Measurements from ENCODE around the gene HLA-DQB1.

HLA-DQB1 gene

DNA sequence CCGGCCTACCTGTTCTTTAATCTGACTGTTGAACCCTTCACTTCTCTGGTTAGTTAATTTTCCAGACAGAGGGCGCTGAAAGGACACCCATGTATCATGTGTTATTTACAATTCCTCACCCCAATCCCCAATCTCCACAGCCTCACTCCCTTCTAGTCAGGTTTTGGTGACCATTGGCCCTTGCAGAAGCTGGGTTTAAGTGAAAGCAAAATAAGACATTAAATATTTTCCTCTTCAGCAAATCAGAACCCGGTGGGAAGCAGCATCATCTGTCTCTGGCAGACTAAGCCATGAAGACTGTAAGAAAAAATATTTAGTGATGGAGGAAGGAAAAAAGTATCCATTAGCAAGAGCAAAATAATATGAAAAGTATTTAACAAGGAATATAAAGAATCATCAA lies 38.6 kb downstream of the HLA-DQB1 start:
- Histone ChIP-seq H3K9ac (ENCODE audit: low read length) (no peak overlapping the region), H4K20me1 (ENCODE audit: insufficient read depth, low read length) (no peaks in the 10 kb centered on the region), H3K4me3 (ENCODE audit: low read length) (no peak overlapping the region), H3K4me1 (ENCODE audit: low read length) (peaks cover 8% of the 10 kb centered on the region), H3K27ac (ENCODE audit: low read length) (no peak overlapping the region), H3K36me3 (replicated peaks; ENCODE audit: insufficient read depth, low read length) (no peaks in the 10 kb centered on the region), H3F3A (ENCODE audit: insufficient read depth, low read length) (peaks cover 10% of the 10 kb centered on the region), H3K79me2 (ENCODE audit: low read length) (no peaks in the 10 kb centered on the region), H3K9me3 (replicated peaks; ENCODE audit: insufficient read depth, low read length) (no peaks in the 10 kb centered on the region), H3K4me2 (ENCODE audit: low read depth, low read length) (no peak overlapping the region), H3K9me2 (replicated peaks; ENCODE audit: insufficient read depth, low read length) (no peaks in the 10 kb centered on the region), H3K27me3 (replicated peaks; ENCODE audit: insufficient read depth, low read length) (no peaks in the 10 kb centered on the region), H2AFZ (ENCODE audit: low read length) (no peak overlapping the region)
- no peak for DNase-seq
- TF ChIP-seq EZH2phosphoT487 (IDR thresholded peaks at IDR 0.05; ENCODE audit: low read length) (no peak), EZH2 (optimal IDR thresholded peaks at IDR 0.05; ENCODE audit: low read depth, low read length) (no peak)
- TF ChIP-seq, protein P1, sequence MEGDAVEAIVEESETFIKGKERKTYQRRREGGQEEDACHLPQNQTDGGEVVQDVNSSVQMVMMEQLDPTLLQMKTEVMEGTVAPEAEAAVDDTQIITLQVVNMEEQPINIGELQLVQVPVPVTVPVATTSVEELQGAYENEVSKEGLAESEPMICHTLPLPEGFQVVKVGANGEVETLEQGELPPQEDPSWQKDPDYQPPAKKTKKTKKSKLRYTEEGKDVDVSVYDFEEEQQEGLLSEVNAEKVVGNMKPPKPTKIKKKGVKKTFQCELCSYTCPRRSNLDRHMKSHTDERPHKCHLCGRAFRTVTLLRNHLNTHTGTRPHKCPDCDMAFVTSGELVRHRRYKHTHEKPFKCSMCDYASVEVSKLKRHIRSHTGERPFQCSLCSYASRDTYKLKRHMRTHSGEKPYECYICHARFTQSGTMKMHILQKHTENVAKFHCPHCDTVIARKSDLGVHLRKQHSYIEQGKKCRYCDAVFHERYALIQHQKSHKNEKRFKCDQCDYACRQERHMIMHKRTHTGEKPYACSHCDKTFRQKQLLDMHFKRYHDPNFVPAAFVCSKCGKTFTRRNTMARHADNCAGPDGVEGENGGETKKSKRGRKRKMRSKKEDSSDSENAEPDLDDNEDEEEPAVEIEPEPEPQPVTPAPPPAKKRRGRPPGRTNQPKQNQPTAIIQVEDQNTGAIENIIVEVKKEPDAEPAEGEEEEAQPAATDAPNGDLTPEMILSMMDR (IDR thresholded peaks at IDR 0.05; ENCODE audit: low read length): no peak

DNA sequence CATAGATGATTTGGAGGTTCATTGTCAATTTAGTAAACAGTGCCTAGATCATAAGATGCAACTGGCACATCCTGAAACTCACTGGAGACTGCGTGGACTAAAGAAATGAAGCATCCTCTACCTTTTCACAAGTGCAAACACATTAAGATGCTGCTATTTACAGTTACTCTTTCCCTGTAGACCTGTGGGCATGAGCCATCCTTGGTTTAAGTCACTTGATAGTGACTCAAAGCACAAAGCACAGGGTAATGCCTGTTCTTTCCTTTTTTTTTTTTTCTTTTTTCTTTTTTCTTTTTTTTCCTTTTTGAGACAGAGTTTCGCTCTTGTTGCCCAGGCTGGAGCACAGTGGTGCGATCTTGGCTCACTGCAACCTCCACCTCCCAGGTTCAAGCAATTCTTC lies 39.2 kb downstream of the HLA-DQB1 start:
- Histone ChIP-seq H3K9me3 (replicated peaks; ENCODE audit: insufficient read depth, low read length) (no peaks in the 10 kb centered on the region), H2AFZ (ENCODE audit: low read length) (no peak overlapping the region), H3K27me3 (replicated peaks; ENCODE audit: insufficient read depth, low read length) (no peaks in the 10 kb centered on the region), H3K79me2 (ENCODE audit: low read length) (no peaks in the 10 kb centered on the region), H3K36me3 (replicated peaks; ENCODE audit: insufficient read depth, low read length) (no peaks in the 10 kb centered on the region), H4K20me1 (ENCODE audit: insufficient read depth, low read length) (no peaks in the 10 kb centered on the region), H3F3A (ENCODE audit: insufficient read depth, low read length) (peaks cover 16% of the 10 kb centered on the region), H3K4me2 (ENCODE audit: low read depth, low read length) (no peak overlapping the region), H3K9me2 (replicated peaks; ENCODE audit: insufficient read depth, low read length) (no peaks in the 10 kb centered on the region), H3K27ac (ENCODE audit: low read length) (no peak overlapping the region), H3K9ac (ENCODE audit: low read length) (no peak overlapping the region), H3K4me3 (ENCODE audit: low read length) (no peak overlapping the region), H3K4me1 (ENCODE audit: low read length) (peaks cover 13% of the 10 kb centered on the region)
- DNase-seq: no peak
- TF ChIP-seq, protein P1 (IDR thresholded peaks at IDR 0.05; ENCODE audit: low read length): no peak
- TF ChIP-seq EZH2 (optimal IDR thresholded peaks at IDR 0.05; ENCODE audit: low read depth, low read length) (no peak), EZH2phosphoT487 (IDR thresholded peaks at IDR 0.05; ENCODE audit: low read length) (no peak)

DNA sequence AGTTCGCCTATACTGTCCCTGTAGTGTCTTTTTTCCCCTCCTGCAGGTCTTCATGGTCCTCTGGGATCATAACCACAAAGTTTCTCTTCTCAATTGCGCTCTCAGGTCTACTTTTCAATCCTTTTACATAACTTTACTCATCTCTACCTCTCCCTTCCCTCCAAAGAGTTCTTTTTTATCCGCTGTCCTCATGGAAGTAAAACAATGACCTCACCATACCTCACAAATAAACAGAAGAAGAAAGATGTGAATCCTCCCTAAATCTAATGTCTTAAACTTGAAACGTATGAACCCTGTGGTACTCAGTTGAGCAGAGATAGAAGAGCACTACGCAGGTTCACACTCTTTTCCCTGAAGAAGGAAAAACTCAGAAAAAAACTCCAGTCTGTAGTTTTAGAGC lies 41.3 kb downstream of the HLA-DQB1 start:
- Histone ChIP-seq H3K9me2 (replicated peaks; ENCODE audit: insufficient read depth, low read length) (no peaks in the 10 kb centered on the region), H3K4me3 (ENCODE audit: low read length) (no peak overlapping the region), H3K27ac (ENCODE audit: low read length) (no peak overlapping the region), H3K27me3 (replicated peaks; ENCODE audit: insufficient read depth, low read length) (no peaks in the 10 kb centered on the region), H3K4me2 (ENCODE audit: low read depth, low read length) (no peak overlapping the region), H4K20me1 (ENCODE audit: insufficient read depth, low read length) (no peaks in the 10 kb centered on the region), H2AFZ (ENCODE audit: low read length) (no peak overlapping the region), H3K79me2 (ENCODE audit: low read length) (no peaks in the 10 kb centered on the region), H3F3A (ENCODE audit: insufficient read depth, low read length) (peaks cover 17% of the 10 kb centered on the region), H3K9ac (ENCODE audit: low read length) (no peak overlapping the region), H3K36me3 (replicated peaks; ENCODE audit: insufficient read depth, low read length) (no peaks in the 10 kb centered on the region), H3K9me3 (replicated peaks; ENCODE audit: insufficient read depth, low read length) (no peaks in the 10 kb centered on the region), H3K4me1 (ENCODE audit: low read length) (peaks cover 23% of the 10 kb centered on the region)
- DNase-seq: no peak
- TF ChIP-seq EZH2phosphoT487 (IDR thresholded peaks at IDR 0.05; ENCODE audit: low read length) (no peak), EZH2 (optimal IDR thresholded peaks at IDR 0.05; ENCODE audit: low read depth, low read length) (no peak)
- TF ChIP-seq, protein P1 (IDR thresholded peaks at IDR 0.05; ENCODE audit: low read length): no peak

Measured in MM.1S (cell line).